ENCODE data around the gene C1orf53. TPM values are rescaled to one million over a fixed set of nuclear protein-coding genes. Genes with fewer than 3 reads are reported as not detected.

The C1orf53 gene
- total and polyA plus RNA-seq, 2 of the 8 experiments (the other 6 are each of a cell fraction or from before 2014, with no cell fraction given): 0.56 to 1.3 TPM

GRCh38 chr1:197892684-197893083 is 9.7 kb upstream of the C1orf53 start:
- Histone ChIP-seq H2AK5ac (ENCODE audit: low read depth, low read length) (no peak overlapping the region), H3K9ac (replicated peaks in 1 of 4; ENCODE audit: extremely low read depth in 1 of 4, low read depth in 3 of 4, low read length in 3 of 4) (no peak overlapping the region), H3K27ac (ENCODE audit: low read depth, low read length) (no peak overlapping the region), H4K8ac (ENCODE audit: extremely low read depth, insufficient read depth, low read length) (no peak overlapping the region), H3K4me1 (replicated peaks in 1 of 4; ENCODE audit: control insufficient read depth in 3 of 4, insufficient read depth in 4 of 4, low read length in 3 of 4) (peaks cover 0 to 6% (median 2%) of the 10 kb centered on the region in 4 experiments; a peak in 2 of 7 replicates), H2BK15ac (ENCODE audit: low read length) (no peak overlapping the region), H3K23ac (ENCODE audit: insufficient read length) (no peak overlapping the region), H4K5ac (ENCODE audit: insufficient read length, low read depth, low read length) (no peak overlapping the region), H2BK20ac (ENCODE audit: low read length) (no peak overlapping the region), H3K79me1 (ENCODE audit: low read depth, low read length) (no peaks in the 10 kb centered on the region), H4K91ac (replicated peaks; ENCODE audit: insufficient read length, low read length) (no peak overlapping the region), H3K4me2 (ENCODE audit: insufficient read depth in 1 of 2, low read depth in 2 of 2, low read length in 2 of 2) (no peak overlapping the region), H3K9me3 (ENCODE audit: insufficient read depth in 2 of 2, low read depth in 1 of 2, low read length in 1 of 2) (no peaks in the 10 kb centered on the region), H3K79me2 (ENCODE audit: control insufficient read depth in 1 of 2, insufficient read depth in 2 of 2, low read length in 2 of 2) (no peaks in the 10 kb centered on the region), H2BK12ac (ENCODE audit: low read depth, low read length) (no peak overlapping the region), H3K4me3 (ENCODE audit: extremely low read depth in 1 of 4, insufficient read depth in 2 of 4, low read depth in 3 of 4, low read length in 4 of 4) (no peak overlapping the region), H4K20me1 (replicated peaks in 1 of 2; ENCODE audit: control insufficient read depth in 1 of 2, insufficient read depth in 2 of 2, low read length in 2 of 2) (no peaks in the 10 kb centered on the region), H3K4ac (replicated peaks; ENCODE audit: insufficient read length, low read depth, low read length) (no peak overlapping the region), H3K27me3 (replicated peaks in 1 of 4; ENCODE audit: control insufficient read depth in 3 of 4, extremely low read depth in 1 of 4, insufficient read depth in 3 of 4, low read length in 3 of 4) (peaks cover 0 to 1% (median 0%) of the 10 kb centered on the region in 4 experiments; a peak in 1 of 7 replicates), H2BK5ac (ENCODE audit: low read depth, low read length) (no peak overlapping the region), H3K36me3 (ENCODE audit: control insufficient read depth in 2 of 4, insufficient read depth in 4 of 4, low read length in 3 of 4) (no peaks in the 10 kb centered on the region), H3K23me2 (ENCODE audit: low read depth, low read length) (no peaks in the 10 kb centered on the region), H2BK120ac (replicated peaks; ENCODE audit: low read depth, low read length) (no peak overlapping the region), H3K56ac (replicated peaks; ENCODE audit: insufficient read length, low read depth, low read length) (no peak overlapping the region), H3K18ac (ENCODE audit: extremely low read depth, low read length) (no peak overlapping the region), H2AFZ (ENCODE audit: low read length) (no peak overlapping the region), H3K14ac (ENCODE audit: insufficient read length) (no peak overlapping the region)
- POLR2A ChIA-PET (ENCODE audit: partially characterized antibody): interaction anchor here (0.6 kb wide), 1 partner anchor 113 kb away, joined by 3 read pairs; no protein-coding TSS in a partner anchor
- FAIRE-seq (no peak), DNase-seq (ENCODE audit: low read depth in 1 of 2, low spot score in 2 of 2) (no peak)
- TF ChIP-seq CREB1 (IDR thresholded peaks at IDR 0.05): no peak
- no peak for TF ChIP-seq JUND (IDR thresholded peaks at IDR 0.05; ENCODE audit: low read length)
- TF ChIP-seq TAF7 (optimal IDR thresholded peaks at IDR 0.05; ENCODE audit: borderline replicate concordance, low read depth, low read length): no peak
- no peak for TF ChIP-seq BRCA1 (IDR thresholded peaks at IDR 0.05; ENCODE audit: low read depth, low read length)
- no peak for TF ChIP-seq TBP (IDR thresholded peaks at IDR 0.05; ENCODE audit: low read depth, low read length)
- TF ChIP-seq KDM1A (IDR thresholded peaks at IDR 0.05; ENCODE audit: borderline replicate concordance, low read length): no peak
- TF ChIP-seq JUN (IDR thresholded peaks at IDR 0.05; ENCODE audit: low read depth, low read length): no peak
- no peak for TF ChIP-seq GTF2F1 (IDR thresholded peaks at IDR 0.05; ENCODE audit: borderline replicate concordance, low read depth, low read length)
- TF ChIP-seq MAFK (IDR thresholded peaks at IDR 0.05; ENCODE audit: low read depth, low read length): no peak
- no peak for TF ChIP-seq CHD2 (IDR thresholded peaks at IDR 0.05; ENCODE audit: low read length)
- TF ChIP-seq RBBP5 (IDR thresholded peaks at IDR 0.05; ENCODE audit: borderline replicate concordance, low read depth, low read length): no peak
- no peak for TF ChIP-seq NANOG (IDR thresholded peaks at IDR 0.05; ENCODE audit: insufficient read depth, low read depth, low read length, poor library complexity, severe bottlenecking)
- TF ChIP-seq, protein P1, sequence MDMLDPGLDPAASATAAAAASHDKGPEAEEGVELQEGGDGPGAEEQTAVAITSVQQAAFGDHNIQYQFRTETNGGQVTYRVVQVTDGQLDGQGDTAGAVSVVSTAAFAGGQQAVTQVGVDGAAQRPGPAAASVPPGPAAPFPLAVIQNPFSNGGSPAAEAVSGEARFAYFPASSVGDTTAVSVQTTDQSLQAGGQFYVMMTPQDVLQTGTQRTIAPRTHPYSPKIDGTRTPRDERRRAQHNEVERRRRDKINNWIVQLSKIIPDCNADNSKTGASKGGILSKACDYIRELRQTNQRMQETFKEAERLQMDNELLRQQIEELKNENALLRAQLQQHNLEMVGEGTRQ (IDR thresholded peaks at IDR 0.05; ENCODE audit: low read length): no peak
- CTCF ChIA-PET (ENCODE audit: partially characterized antibody): interaction anchor here (1.0 to 2.4 kb wide), 2 partner anchors 10 to 573 kb away, joined by 5 to 8 read pairs; partner anchors contain the start of gene C1orf53
